OCI-LY3 (cell line): ENCODE results near the gene FHIP1B.

ENCODE experiments used
- EZH2phosphoT487 ChIP-seq: fragments of 200-600 bp; shearing (Covaris generic); IDR thresholded peaks from 2 replicates; pipeline ENCODE4 v1.6.1; 2018; ENCODE audit warnings: antibody characterized with exemption, mixed run types, low read depth
- TF ChIP-seq, protein P1 (sequence below): fragments of 200-600, 300-600 bp; sonication (generic); IDR thresholded peaks from 2 replicates; pipeline ENCODE4 v1.5.1; 2014; ENCODE audit warnings: antibody characterized with exemption, low read length, low read depth

DNA sequence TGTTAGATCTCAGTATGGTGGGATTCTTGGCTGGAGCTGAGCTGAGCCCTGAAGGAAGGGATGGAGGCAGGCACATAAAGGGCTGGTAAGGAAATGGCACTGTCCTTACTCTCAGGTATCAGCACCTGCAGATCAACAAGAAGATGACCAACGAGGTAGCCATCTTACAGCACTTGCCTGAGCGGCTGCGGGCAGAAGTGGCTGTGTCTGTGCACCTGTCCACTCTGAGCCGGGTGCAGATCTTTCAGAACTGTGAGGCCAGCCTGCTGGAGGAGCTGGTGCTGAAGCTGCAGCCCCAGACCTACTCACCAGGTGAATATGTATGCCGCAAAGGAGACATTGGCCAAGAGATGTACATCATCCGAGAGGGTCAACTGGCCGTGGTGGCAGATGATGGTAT, 6.9 kb upstream of the FHIP1B start:
- TF ChIP-seq, protein P1, sequence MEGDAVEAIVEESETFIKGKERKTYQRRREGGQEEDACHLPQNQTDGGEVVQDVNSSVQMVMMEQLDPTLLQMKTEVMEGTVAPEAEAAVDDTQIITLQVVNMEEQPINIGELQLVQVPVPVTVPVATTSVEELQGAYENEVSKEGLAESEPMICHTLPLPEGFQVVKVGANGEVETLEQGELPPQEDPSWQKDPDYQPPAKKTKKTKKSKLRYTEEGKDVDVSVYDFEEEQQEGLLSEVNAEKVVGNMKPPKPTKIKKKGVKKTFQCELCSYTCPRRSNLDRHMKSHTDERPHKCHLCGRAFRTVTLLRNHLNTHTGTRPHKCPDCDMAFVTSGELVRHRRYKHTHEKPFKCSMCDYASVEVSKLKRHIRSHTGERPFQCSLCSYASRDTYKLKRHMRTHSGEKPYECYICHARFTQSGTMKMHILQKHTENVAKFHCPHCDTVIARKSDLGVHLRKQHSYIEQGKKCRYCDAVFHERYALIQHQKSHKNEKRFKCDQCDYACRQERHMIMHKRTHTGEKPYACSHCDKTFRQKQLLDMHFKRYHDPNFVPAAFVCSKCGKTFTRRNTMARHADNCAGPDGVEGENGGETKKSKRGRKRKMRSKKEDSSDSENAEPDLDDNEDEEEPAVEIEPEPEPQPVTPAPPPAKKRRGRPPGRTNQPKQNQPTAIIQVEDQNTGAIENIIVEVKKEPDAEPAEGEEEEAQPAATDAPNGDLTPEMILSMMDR = no peak
- TF ChIP-seq EZH2phosphoT487 = no peak
